CD4-positive, CD25-positive, alpha-beta regulatory T cell (primary cell): ENCODE data around the gene ZCWPW1. TPM values are rescaled to one million over a fixed set of nuclear protein-coding genes. Genes with fewer than 3 reads are reported as not detected.
"Not testable (repeated sequence)": the region's sequence is repeated elsewhere in the genome, so short reads cannot be mapped to it uniquely, and the experiment has no call there.

Experiments used
- ATAC-seq, 2 donors: fragments of 150-1000 bp; cut with Tn5 transposase; one replicate each; pipeline ENCODE4 v1.10.0; 2021; ENCODE audit warnings: low read depth in 2 of 2, moderate number of reproducible peaks in 2 of 2, moderate library complexity in 1 of 2
- DNase-seq, 3 donors: peaks; one replicate each; pipeline versions ENCODE4 v3.0.0 to v3.0.0-alpha.2; 2012 to 2022; ENCODE audit warnings: mixed read lengths in 1 of 3
- H3K27ac ChIP-seq: one replicate; pipeline ENCODE4 v1.7.0; 2013; ENCODE audit warnings: mild to moderate bottlenecking, low read length; ENCODE audit not compliant: insufficient read depth, poor library complexity, severe bottlenecking
- H3K27me3 ChIP-seq: one replicate; pipeline ENCODE4 v1.7.0; 2013; ENCODE audit warnings: low read length; ENCODE audit not compliant: control insufficient read depth, insufficient read depth
- H3K36me3 ChIP-seq: one replicate; pipeline ENCODE4 v1.7.0; 2013; ENCODE audit warnings: mild to moderate bottlenecking, low read length, moderate library complexity; ENCODE audit not compliant: control insufficient read depth, insufficient read depth
- H3K4me1 ChIP-seq: 2 replicates; pipeline ENCODE4 v1.7.0; 2013; ENCODE audit warnings: mild to moderate bottlenecking, low read length; ENCODE audit not compliant: insufficient read depth, control insufficient read depth, poor library complexity, severe bottlenecking
- H3K4me3 ChIP-seq: one replicate; pipeline ENCODE4 v1.7.0; 2013; ENCODE audit warnings: low read depth, mild to moderate bottlenecking, low read length, moderate library complexity
- H3K9me3 ChIP-seq, 2 experiments: 1 replicate in 1 of 2; 2 replicates in 1 of 2; pipeline ENCODE4 v1.7.0; 2013; ENCODE audit warnings: low read length in 2 of 2, mild to moderate bottlenecking in 1 of 2, moderate library complexity in 1 of 2; ENCODE audit not compliant: control insufficient read depth in 2 of 2
- H3K27ac Mint-ChIP-seq, 3 donors: one replicate each; pipeline ENCODE4 v1.8.0; 2020 to 2022; ENCODE audit warnings: mild to moderate bottlenecking in 3 of 3, mixed read lengths in 3 of 3, moderate library complexity in 2 of 3
- H3K27me3 Mint-ChIP-seq: one replicate; pipeline ENCODE4 v1.8.0; 2022; ENCODE audit warnings: mild to moderate bottlenecking, mixed read lengths
- H3K36me3 Mint-ChIP-seq: one replicate; pipeline ENCODE4 v1.8.0; 2020; ENCODE audit warnings: mixed read lengths
- H3K4me1 Mint-ChIP-seq, 4 donors: one replicate each; pipeline ENCODE4 v1.8.0; 2020 to 2022; ENCODE audit warnings: mixed read lengths in 4 of 4, mild to moderate bottlenecking in 1 of 4
- H3K4me3 Mint-ChIP-seq, 4 donors: one replicate each; pipeline ENCODE4 v1.8.0; 2020 to 2022; ENCODE audit warnings: mild to moderate bottlenecking in 4 of 4, mixed read lengths in 4 of 4, moderate library complexity in 3 of 4
- H3K9me3 Mint-ChIP-seq, 7 donors: one replicate each; pipeline ENCODE4 v1.8.0; 2020 to 2022; ENCODE audit warnings: mixed read lengths in 7 of 7, mild to moderate bottlenecking in 3 of 7, moderate library complexity in 2 of 7
- polyA plus RNA-seq, 4 donors: library from polyadenylated mRNA; unstranded; fragments of 300-500 nt; fragmentation: Illumina TruSeq; gene quantifications; one replicate each; pipeline ENCODE4 v1.2.3, GENCODE V29; 2021
- total RNA-seq: library from RNA; stranded (reverse); gene quantifications from one replicate; pipeline ENCODE4 v1.2.3, GENCODE V29; 2022

ZCWPW1 gene
- total and polyA plus RNA-seq, 5 donors from 2014 or later, result 2.2 to 5.4 (median 4.0) TPM

GRCh38 chr7:100465299-100465698 is 36.8 kb upstream of the ZCWPW1 start:
- Histone ChIP-seq H3K36me3 (peaks cover 32% of the 10 kb centered on the region), H3K27me3 (no peaks in the 10 kb centered on the region), H3K4me1 (peaks cover 8% of the 10 kb centered on the region), H3K27ac (no peak overlapping the region), H3K9me3 (no peaks in the 10 kb centered on the region), H3K4me3 (no peak overlapping the region)
- Mint-ChIP-seq H3K9me3 (no peaks in the 10 kb centered on the region), H3K36me3 (peaks cover 6% of the 10 kb centered on the region), H3K4me1 (peaks cover 0 to 19% (median 5%) of the 10 kb centered on the region in 4 donors), H3K4me3 (no peak overlapping the region), H3K27me3 (no peaks in the 10 kb centered on the region), H3K27ac (peak overlapping the region in 1 of 3 donors; percentile 65)
- DNase-seq (no peak), ATAC-seq (no peak)

GRCh38 chr7:100464791-100465190 is 36.3 kb upstream of the ZCWPW1 start:
- Mint-ChIP-seq H3K4me1 (peaks cover 0 to 14% (median 5%) of the 10 kb centered on the region in 4 donors), H3K9me3 (no peaks in the 10 kb centered on the region), H3K27ac (no peak overlapping the region), H3K36me3 (peaks cover 6% of the 10 kb centered on the region), H3K27me3 (no peaks in the 10 kb centered on the region), H3K4me3 (no peak overlapping the region)
- no peaks in the 10 kb centered on the region for H3K9me3 ChIP-seq
- peaks cover 32% of the 10 kb centered on the region for H3K36me3 ChIP-seq
- no peak overlapping the region for H3K4me3 ChIP-seq
- peaks cover 7% of the 10 kb centered on the region for H3K4me1 ChIP-seq
- no peak for DNase-seq
- no peak overlapping the region for H3K27ac ChIP-seq
- ATAC-seq, result no peak
- H3K27me3 ChIP-seq, result no peaks in the 10 kb centered on the region

- H3K27me3 ChIP-seq, result no peaks in the 10 kb centered on the region
- H3K9me3 Mint-ChIP-seq, result no peaks in the 10 kb centered on the region
- H3K27ac Mint-ChIP-seq, result peak within 1 kb of the TSS; percentile 7 to 74 (median 65)
- H3K27me3 Mint-ChIP-seq, result no peaks in the 10 kb centered on the region
- DNase-seq (no peak), ATAC-seq (no peak)
- H3K4me3 Mint-ChIP-seq, result no peak within 1 kb of the TSS
- no peak within 1 kb of the TSS for H3K27ac ChIP-seq
- peaks cover 36% of the 10 kb centered on the region for H3K36me3 ChIP-seq
- peaks cover 0 to 11% (median 2%) of the 10 kb centered on the region in 4 donors for H3K4me1 Mint-ChIP-seq
- H3K4me1 ChIP-seq, result peaks cover 1% of the 10 kb centered on the region
- no peak within 1 kb of the TSS for H3K4me3 ChIP-seq
- no peaks in the 10 kb centered on the region for H3K9me3 ChIP-seq
- peaks cover 6% of the 10 kb centered on the region for H3K36me3 Mint-ChIP-seq
Measured at GRCh38 chr7:100464210-100464660, 35.7 kb upstream of the ZCWPW1 start, which contains the start of gene SPACDR. TSS of gene SPACDR (minus strand) at chr7:100464260. CDS start at chr7:100464025, 235 bp downstream.

GRCh38 chr7:100457033-100457432 is 28.5 kb upstream of the ZCWPW1 start:
- Mint-ChIP-seq H3K27me3 (no peaks in the 10 kb centered on the region), H3K36me3 (peaks cover 7% of the 10 kb centered on the region), H3K27ac (no peak overlapping the region), H3K4me3 (no peak overlapping the region), H3K4me1 (peaks cover 0 to 15% (median 5%) of the 10 kb centered on the region in 4 donors), H3K9me3 (no peaks in the 10 kb centered on the region)
- Histone ChIP-seq H3K36me3 (peaks cover 6% of the 10 kb centered on the region), H3K4me3 (no peak overlapping the region), H3K27me3 (no peaks in the 10 kb centered on the region), H3K27ac (no peak overlapping the region), H3K9me3 (no peaks in the 10 kb centered on the region), H3K4me1 (no peaks in the 10 kb centered on the region)
- ATAC-seq (no peak), DNase-seq (no peak)

- no peaks in the 10 kb centered on the region for H3K9me3 Mint-ChIP-seq
- H3K27ac Mint-ChIP-seq, result peak overlapping the region in 1 of 3 donors; percentile 78
Measured at GRCh38 chr7:100456562-100456961, 28.1 kb upstream of the ZCWPW1 start.

GRCh38 chr7:100455206-100455605 is 26.7 kb upstream of the ZCWPW1 start:
- no peak overlapping the region for H3K27ac ChIP-seq
- DNase-seq, result no peak
- peak overlapping the region in 1 of 4 donors; percentile 38 for H3K4me3 Mint-ChIP-seq

More at GRCh38 chr7:100456562-100456961, 28.1 kb upstream of the ZCWPW1 start:
- Mint-ChIP-seq H3K4me3 (no peak overlapping the region), H3K27me3 (no peaks in the 10 kb centered on the region), H3K4me1 (peaks cover 0 to 15% (median 5%) of the 10 kb centered on the region in 4 donors), H3K36me3 (peaks cover 4% of the 10 kb centered on the region)
- H3K9me3 ChIP-seq, result no peaks in the 10 kb centered on the region
- peaks cover 6% of the 10 kb centered on the region for H3K36me3 ChIP-seq
- H3K4me1 ChIP-seq, result no peaks in the 10 kb centered on the region
- no peak overlapping the region for H3K4me3 ChIP-seq
- no peaks in the 10 kb centered on the region for H3K27me3 ChIP-seq
- DNase-seq (no peak), ATAC-seq (no peak)
- no peak overlapping the region for H3K27ac ChIP-seq

GRCh38 chr7:100453854-100454253 is 25.4 kb upstream of the ZCWPW1 start:
- not testable (repeated sequence) for H3K36me3 Mint-ChIP-seq, H3K27ac Mint-ChIP-seq, H3K27ac ChIP-seq, H3K27me3 Mint-ChIP-seq, H3K4me3 Mint-ChIP-seq, H3K9me3 Mint-ChIP-seq, H3K27me3 ChIP-seq, H3K9me3 ChIP-seq, DNase-seq, H3K4me3 ChIP-seq, H3K36me3 ChIP-seq, ATAC-seq, H3K4me1 ChIP-seq
- peaks cover 0 to 21% (median 8%) of the 10 kb centered on the region in 4 donors for H3K4me1 Mint-ChIP-seq

More at GRCh38 chr7:100455206-100455605, 26.7 kb upstream of the ZCWPW1 start:
- H3K9me3 ChIP-seq, result no peaks in the 10 kb centered on the region
- H3K27ac Mint-ChIP-seq, result peak overlapping the region in 1 of 3 donors; percentile 90
- peaks cover 6% of the 10 kb centered on the region for H3K4me1 ChIP-seq
- peaks cover 0 to 21% (median 8%) of the 10 kb centered on the region in 4 donors for H3K4me1 Mint-ChIP-seq
- ATAC-seq, result no peak
- no peaks in the 10 kb centered on the region for H3K9me3 Mint-ChIP-seq
- no peaks in the 10 kb centered on the region for H3K27me3 Mint-ChIP-seq
- H3K36me3 Mint-ChIP-seq, result peaks cover 4% of the 10 kb centered on the region
- no peaks in the 10 kb centered on the region for H3K27me3 ChIP-seq
- H3K36me3 ChIP-seq, result peaks cover 4% of the 10 kb centered on the region
- H3K4me3 ChIP-seq, result no peak overlapping the region

- Mint-ChIP-seq H3K27ac (no peak overlapping the region), H3K36me3 (peaks cover 4% of the 10 kb centered on the region), H3K4me3 (no peak overlapping the region), H3K4me1 (peaks cover 0 to 21% (median 8%) of the 10 kb centered on the region in 4 donors), H3K9me3 (no peaks in the 10 kb centered on the region), H3K27me3 (no peaks in the 10 kb centered on the region)
- no peak overlapping the region for H3K27ac ChIP-seq
- no peaks in the 10 kb centered on the region for H3K36me3 ChIP-seq
- no peak overlapping the region for H3K4me3 ChIP-seq
- DNase-seq (no peak), ATAC-seq (no peak)
- peaks cover 7% of the 10 kb centered on the region for H3K4me1 ChIP-seq
- no peaks in the 10 kb centered on the region for H3K9me3 ChIP-seq
- no peaks in the 10 kb centered on the region for H3K27me3 ChIP-seq
Measured at GRCh38 chr7:100452513-100452912, 24.0 kb upstream of the ZCWPW1 start.
